SJCRH30 (cell line): ENCODE data around the gene GTSE1. TPM values are rescaled to one million over a fixed set of nuclear protein-coding genes. Genes with fewer than 3 reads are reported as not detected.
A peak's percentile ranks its signal among the peaks of the same experiment; 100 is the strongest.

Experiments used
- DNase-seq, 2 experiments: peaks; one replicate each; pipeline ENCODE4 v3.0.0-alpha.2; 2015 to 2020
- H3K27ac ChIP-seq: fragments of 250-450 bp; sonication (Bioruptor Pico); 2 replicates; pipeline ENCODE4 v1.5.1; 2020; ENCODE audit warnings: mild to moderate bottlenecking, moderate library complexity
- H3K27me3 ChIP-seq: fragments of 250-450 bp; sonication (Bioruptor Pico); 2 replicates; pipeline ENCODE4 v1.5.1; 2020; ENCODE audit warnings: mild to moderate bottlenecking, moderate library complexity
- H3K36me3 ChIP-seq: fragments of 250-450 bp; sonication (Bioruptor Pico); 2 replicates; pipeline ENCODE4 v1.5.1; 2020; ENCODE audit warnings: mild to moderate bottlenecking, moderate library complexity
- H3K4me1 ChIP-seq: fragments of 250-450 bp; sonication (Bioruptor Pico); 2 replicates; pipeline ENCODE4 v1.5.1; 2020; ENCODE audit warnings: mild to moderate bottlenecking, moderate library complexity
- H3K4me3 ChIP-seq: fragments of 250-450 bp; sonication (Bioruptor Pico); 2 replicates; pipeline ENCODE4 v1.5.1; 2020; ENCODE audit warnings: mild to moderate bottlenecking, moderate library complexity
- H3K9me3 ChIP-seq: fragments of 250-450 bp; sonication (Bioruptor Pico); replicated peaks from 2 replicates; pipeline ENCODE4 v1.5.1; 2020; ENCODE audit warnings: mild to moderate bottlenecking, moderate library complexity
- total RNA-seq: library from RNA; depleted of rRNA; stranded (reverse); fragments of >200 nt; shearing (Covaris generic); gene quantifications from 2 replicates; pipeline ENCODE4 v1.2.3, GENCODE V29; 2014; rRNA removed

GTSE1 gene
- total RNA-seq, 1 experiment from 2014 or later: 57.8 TPM

DNA sequence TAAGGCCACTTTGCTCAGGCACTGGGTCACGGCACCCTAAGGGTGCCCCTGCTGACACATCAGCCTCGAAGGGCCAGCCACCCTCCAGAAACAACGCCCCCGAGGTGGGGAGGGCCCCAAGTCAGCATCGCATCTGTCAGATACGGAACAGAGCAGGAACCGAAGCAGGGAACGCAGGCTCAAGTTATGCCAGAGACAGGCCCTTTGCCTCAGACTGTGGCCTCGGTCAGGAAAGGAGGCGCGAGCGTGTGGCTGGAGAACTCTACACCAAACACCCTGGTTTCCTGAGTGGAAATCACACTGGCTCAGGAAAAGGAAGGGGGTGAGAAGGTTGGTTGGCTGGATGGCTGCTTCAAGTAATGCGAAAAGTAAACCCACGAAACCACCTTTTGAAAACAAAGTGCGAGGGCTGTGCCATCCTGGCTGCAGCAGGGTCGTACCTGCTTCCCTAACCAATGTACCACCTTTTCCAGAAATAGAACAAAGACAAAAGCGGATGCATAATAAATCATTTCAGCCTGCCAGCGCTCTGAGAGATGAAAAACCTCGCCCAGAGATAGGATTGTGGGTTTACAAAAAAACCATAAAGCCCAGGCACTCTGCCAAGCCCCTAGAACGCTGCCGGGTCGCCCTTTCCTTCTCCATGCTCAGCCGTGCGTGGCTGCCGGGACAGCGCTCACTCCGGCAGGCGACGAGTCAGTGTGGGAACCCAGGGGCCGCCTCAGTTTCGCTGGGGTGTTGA, 77.4 kb downstream of the GTSE1 start:
- peaks cover 7% of the 10 kb centered on the region for H3K9me3 ChIP-seq
- peaks cover 13% of the 10 kb centered on the region for H3K4me1 ChIP-seq
- peak; percentile 50 to 62 for DNase-seq
- peaks cover 7% of the 10 kb centered on the region; the same call in 1 of the 2 replicates for H3K27me3 ChIP-seq
- no peak overlapping the region for H3K27ac ChIP-seq
- H3K4me3 ChIP-seq: no peak overlapping the region
- no peaks in the 10 kb centered on the region; the same call in 1 of the 2 replicates for H3K36me3 ChIP-seq

DNA sequence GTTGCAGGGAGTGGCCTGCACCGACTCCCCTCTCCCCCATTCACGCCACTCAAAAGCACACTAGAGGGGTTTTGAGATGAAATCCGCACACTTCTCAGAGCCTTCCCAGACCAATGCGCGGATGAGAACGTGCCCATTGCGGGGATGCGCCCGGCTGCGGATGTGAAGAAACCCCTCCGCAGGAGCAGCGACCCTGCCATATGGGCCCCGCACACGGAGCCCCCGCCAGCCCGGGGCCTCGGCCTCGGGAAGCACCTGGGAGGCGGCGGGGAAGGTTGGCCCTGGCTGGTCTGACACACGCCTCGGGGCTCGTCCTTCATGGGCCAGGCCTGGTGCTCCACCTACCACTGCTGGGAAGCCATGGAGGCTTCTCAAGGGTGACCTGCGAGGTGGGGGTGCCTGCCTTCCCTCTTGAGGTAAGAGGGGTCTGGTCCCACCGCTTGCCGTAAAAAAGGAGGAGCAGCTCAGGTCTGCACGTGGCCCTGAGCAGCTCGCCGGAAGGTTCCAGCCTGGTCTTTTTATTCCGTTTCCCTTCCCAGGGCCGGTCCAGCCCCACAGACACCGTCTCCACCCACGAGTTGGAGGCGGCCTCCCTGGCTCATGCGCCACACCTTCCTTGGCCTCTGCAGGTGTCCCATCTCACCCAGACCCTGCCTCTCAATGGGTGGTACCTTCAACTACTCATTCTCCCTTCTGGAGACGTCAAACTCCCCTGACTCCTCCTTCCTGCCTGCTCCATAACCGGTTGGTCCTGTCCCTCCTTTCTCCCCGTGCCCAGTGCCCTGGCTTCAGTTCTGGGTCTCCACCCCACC, 78.2 kb downstream of the GTSE1 start:
- Histone ChIP-seq H3K36me3 (no peaks in the 10 kb centered on the region; the same call in 1 of the 2 replicates), H3K9me3 (peaks cover 7% of the 10 kb centered on the region), H3K4me3 (no peak overlapping the region), H3K27ac (no peak overlapping the region), H3K27me3 (peaks cover 7% of the 10 kb centered on the region; the same call in 1 of the 2 replicates), H3K4me1 (peaks cover 13% of the 10 kb centered on the region)
- DNase-seq: no peak

DNA sequence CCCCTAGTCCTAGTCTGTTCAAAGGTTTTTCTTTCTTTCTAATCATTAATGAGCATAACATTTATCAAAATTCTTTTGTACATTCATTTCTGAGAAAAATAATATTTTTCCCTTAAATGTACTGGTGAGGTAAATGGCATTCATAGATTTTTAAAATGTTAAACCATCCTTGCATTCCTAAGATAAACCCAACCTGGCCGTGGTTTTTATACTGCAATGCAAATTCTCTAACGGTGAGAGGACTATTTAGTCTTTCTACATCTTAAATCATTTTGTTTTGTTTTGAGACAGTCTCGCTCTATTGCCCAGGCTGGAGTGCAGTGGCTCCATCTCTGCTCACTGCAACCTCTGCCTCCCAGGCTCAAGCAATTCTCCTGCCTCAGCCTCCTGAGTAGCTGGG, 79.4 kb downstream of the GTSE1 start:
- H3K9me3 ChIP-seq: peaks cover 7% of the 10 kb centered on the region
- no peaks in the 10 kb centered on the region; the same call in 1 of the 2 replicates for H3K36me3 ChIP-seq
- no peak overlapping the region for H3K4me3 ChIP-seq
- DNase-seq: no peak
- H3K27ac ChIP-seq: no peak overlapping the region
- H3K4me1 ChIP-seq: peaks cover 13% of the 10 kb centered on the region
- peaks cover 7% of the 10 kb centered on the region; the same call in 1 of the 2 replicates for H3K27me3 ChIP-seq

DNA sequence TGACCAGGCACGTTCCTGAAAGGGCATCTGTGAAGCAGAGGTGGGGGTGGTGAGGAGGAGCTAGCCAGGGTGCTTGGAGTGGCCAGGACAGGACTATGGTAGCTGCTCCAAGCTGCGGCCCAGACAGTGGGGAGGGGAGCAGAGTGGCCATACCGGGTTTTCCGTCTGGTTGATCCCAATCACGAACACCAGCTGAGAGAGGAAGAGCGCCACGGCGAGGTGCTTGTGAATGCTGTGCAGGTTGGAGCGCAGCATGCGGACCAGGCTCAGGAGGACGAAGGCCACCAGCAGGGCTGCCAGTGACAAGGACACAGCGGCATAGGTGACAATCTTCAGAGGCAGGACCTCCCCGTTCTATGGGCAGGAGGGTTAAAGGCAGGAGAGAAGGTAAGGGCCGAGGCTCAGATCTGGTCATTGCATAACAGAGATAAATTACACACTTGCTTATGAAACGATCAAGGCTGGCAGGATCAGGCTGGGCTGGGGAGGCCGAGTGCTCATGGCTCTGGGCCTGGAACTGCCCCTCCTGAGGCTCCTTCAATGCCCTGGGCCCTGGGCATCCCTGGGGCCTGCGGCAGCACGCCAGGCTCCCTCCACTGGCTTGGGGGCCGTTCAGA, 80.3 kb downstream of the GTSE1 start:
- Histone ChIP-seq H3K9me3 (peaks cover 7% of the 10 kb centered on the region), H3K27ac (no peak overlapping the region), H3K36me3 (no peaks in the 10 kb centered on the region; the same call in 1 of the 2 replicates), H3K4me3 (no peak overlapping the region), H3K4me1 (peaks cover 13% of the 10 kb centered on the region), H3K27me3 (peaks cover 7% of the 10 kb centered on the region; the same call in 1 of the 2 replicates)
- no peak for DNase-seq

DNA sequence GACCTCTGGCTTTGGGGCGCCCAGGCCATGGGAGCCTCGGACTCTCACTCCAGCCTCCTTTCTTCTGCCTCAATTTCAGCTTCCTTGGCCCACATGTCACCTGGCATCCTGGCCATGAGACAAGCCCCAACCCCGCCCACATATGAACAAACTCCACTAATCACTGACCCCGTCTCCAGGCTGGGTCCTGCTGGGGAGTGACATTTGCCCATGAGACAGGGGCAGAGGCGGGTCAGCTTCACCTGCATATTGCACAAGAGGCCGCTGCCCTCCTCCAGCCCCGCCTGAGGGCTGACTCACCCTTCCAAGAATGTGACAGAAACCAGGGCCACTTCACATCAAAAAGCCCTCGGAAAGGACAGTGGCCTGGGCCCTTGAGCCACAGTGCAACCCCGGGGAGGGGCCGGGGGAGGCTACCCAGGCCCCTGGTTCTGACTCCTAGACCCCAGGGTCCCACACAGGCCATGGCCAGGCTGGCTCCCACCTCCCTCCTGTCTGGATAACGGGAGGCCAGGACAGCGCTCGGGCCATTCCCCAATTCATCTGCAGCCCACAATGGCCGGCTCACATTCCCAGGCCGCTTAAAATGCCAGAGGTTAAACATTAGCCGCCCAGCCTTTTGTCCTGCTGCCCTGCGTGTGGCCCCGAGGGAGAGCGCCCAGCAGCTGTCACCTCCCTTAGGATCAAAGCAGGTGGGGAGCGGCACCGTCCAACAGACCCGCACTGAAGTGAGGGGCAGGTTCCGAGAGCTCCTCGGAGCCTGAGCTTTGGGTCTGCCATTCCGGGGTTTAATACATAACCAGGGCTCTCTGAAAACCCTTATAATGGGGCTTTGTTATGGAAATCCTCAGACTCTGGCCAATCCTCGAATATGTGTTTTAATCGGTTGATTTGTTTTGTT, 81.1 kb downstream of the GTSE1 start:
- peak; percentile 33 to 42 for DNase-seq

DNA sequence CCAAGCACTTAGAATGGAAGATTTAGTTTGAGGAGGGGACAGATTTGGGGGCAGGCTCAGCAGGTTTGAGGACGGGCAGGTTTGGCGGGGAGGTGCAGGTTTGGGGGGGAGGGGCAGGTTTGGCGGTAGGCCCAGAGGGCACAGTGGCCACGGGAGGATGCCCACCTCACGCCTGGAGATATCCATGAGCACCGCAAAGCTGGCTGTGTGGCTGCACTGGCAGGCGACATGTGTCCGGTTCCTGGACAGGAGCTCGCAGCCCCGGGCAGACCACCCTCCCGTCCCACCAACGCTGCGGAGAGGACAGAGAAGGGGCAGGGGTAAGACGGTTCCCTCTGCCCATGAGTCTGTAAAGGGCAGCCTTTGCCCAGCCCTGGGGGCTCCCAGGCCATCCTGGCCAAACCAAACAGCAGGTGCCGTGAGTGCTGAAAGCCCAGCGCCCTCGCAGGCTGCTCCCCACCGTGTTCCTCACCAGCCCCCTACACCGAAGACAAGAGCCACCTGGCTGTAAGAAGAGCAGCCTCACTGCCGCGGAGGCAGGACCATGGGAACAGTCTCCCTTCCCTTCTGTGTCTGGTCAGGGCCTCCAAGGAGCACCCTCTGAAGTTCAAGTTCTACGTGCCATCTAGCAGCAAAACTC, 81.9 kb downstream of the GTSE1 start:
- DNase-seq: no peak
- H3K27ac ChIP-seq: no peak overlapping the region
- no peaks in the 10 kb centered on the region; the same call in 1 of the 2 replicates for H3K36me3 ChIP-seq
- peaks cover 13% of the 10 kb centered on the region for H3K4me1 ChIP-seq
- H3K4me3 ChIP-seq: no peak overlapping the region
- H3K9me3 ChIP-seq: peaks cover 7% of the 10 kb centered on the region
- peaks cover 10% of the 10 kb centered on the region; the same call in 1 of the 2 replicates for H3K27me3 ChIP-seq

More for the DNA sequence above, 81.1 kb downstream of the GTSE1 start:
- Histone ChIP-seq H3K4me3 (no peak overlapping the region), H3K9me3 (peaks cover 7% of the 10 kb centered on the region), H3K36me3 (no peaks in the 10 kb centered on the region; the same call in 1 of the 2 replicates), H3K4me1 (peaks cover 13% of the 10 kb centered on the region), H3K27me3 (peaks cover 10% of the 10 kb centered on the region; the same call in 1 of the 2 replicates), H3K27ac (no peak overlapping the region)

DNA sequence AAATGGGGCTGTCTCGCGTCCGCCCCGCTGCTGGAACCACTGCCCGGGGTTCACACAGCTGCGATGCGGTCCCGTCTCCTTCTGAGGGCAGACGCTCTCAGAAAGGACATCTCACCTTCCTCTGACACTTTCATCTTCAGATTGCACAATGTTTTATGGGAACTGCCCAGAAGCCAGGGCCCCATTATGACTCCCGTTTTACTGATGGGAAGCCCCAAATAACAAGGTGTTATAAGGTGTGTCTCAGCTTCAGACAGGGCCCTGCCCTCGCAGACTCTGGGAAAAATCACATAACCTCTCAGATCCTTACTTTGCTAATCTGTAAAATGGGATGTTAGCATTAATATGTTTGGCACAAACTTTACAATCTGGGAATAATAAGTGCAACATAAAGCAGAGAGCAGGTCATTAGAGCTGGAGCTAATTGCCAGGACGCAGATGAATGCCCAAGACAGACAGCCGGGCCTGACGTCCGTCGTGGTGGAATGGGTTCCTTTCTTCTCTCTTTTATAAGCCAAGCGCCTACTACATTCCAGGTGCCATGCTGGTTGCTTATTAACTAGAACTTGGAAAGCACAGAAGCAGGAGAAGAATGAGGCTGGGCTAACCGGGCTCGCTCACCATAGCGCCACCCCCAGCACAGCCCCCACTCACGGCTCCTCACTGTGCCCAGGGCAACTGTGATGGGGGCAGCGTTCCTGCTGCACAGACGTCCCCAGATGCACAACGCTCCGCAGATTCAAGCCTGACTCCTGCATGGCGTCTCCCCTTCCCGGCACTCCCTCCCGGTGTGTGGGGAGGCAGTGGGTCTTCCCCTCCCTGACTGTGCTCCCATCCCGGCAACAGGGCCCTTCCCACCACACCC, 82.6 kb downstream of the GTSE1 start:
- Histone ChIP-seq H3K4me1 (peaks cover 7% of the 10 kb centered on the region; the same call in 1 of the 2 replicates), H3K27me3 (peaks cover 10% of the 10 kb centered on the region; the same call in 1 of the 2 replicates), H3K9me3 (peaks cover 7% of the 10 kb centered on the region), H3K27ac (no peak overlapping the region), H3K4me3 (no peak overlapping the region), H3K36me3 (no peaks in the 10 kb centered on the region; the same call in 1 of the 2 replicates)
- no peak for DNase-seq

DNA sequence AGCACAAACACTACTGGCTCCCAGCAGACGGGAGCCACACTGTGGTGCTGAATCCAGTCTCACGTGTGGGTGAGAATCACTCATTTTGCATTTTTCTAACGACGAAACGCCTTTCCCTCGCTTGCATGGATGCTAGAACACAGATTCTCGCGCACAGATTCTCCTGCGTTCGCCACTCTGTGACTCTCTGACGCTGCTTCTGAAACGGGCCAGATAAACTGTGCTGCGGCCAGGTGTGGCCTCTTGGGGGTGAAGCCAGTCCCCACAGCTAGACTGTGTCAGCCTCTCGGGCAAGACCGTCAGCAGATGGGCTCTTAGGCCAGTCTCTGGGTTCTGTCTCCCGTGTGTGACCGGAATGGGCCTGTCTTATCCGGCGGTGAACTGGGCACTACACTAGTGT, 83.4 kb downstream of the GTSE1 start:
- Histone ChIP-seq H3K27ac (no peak overlapping the region), H3K4me3 (no peak overlapping the region), H3K36me3 (no peaks in the 10 kb centered on the region; the same call in 1 of the 2 replicates), H3K9me3 (peaks cover 7% of the 10 kb centered on the region), H3K27me3 (peaks cover 10% of the 10 kb centered on the region; the same call in 1 of the 2 replicates), H3K4me1 (peaks cover 7% of the 10 kb centered on the region; the same call in 1 of the 2 replicates)
- DNase-seq: no peak

Other genes starting within 250 kb of the GTSE1 start
- gene PPARA, start 146.3 kb upstream of the GTSE1 start, total RNA-seq: 10.4 and 11.5 TPM in 2 replicates
- 9.0 and 12.1 TPM in 2 replicates for gene CDPF1, start 46.6 kb upstream of the GTSE1 start, total RNA-seq
- 0.02 TPM in 1 of 2 replicates, not detected in the other for gene PKDREJ, start 33.5 kb upstream of the GTSE1 start, total RNA-seq
- 13.2 and 18.0 TPM in 2 replicates for gene TTC38, start 28.9 kb upstream of the GTSE1 start, total RNA-seq
- gene TRMU, start 38.8 kb downstream of the GTSE1 start, total RNA-seq: 79.9 and 94.8 TPM in 2 replicates
- not detected in 2 replicates for gene CELSR1, start 240.8 kb downstream of the GTSE1 start, total RNA-seq